Right lobe of liver (tissue), 6 donors: ENCODE data around the gene SNHG17. TPM values are rescaled to one million over a fixed set of nuclear protein-coding genes. Genes with fewer than 3 reads are reported as not detected.
A peak's percentile ranks its signal among the peaks of the same experiment; 100 is the strongest.
"Not testable (repeated sequence)": the region's sequence is repeated elsewhere in the genome, so short reads cannot be mapped to it uniquely, and the experiment has no call there.

ENCODE experiments used
- ATAC-seq, 4 donors: fragments of 200-7000 bp; cut with Tn5 transposase; one replicate each; pipeline ENCODE4 v1.9.1; 2020; ENCODE audit warnings: mild to moderate bottlenecking in 4 of 4, moderate library complexity in 4 of 4
- DNase-seq, 3 donors: peaks; one replicate each; pipeline ENCODE4 v3.0.0-alpha.2; 2020
- H3K27ac ChIP-seq, 3 donors: fragments of 200-600 bp; one replicate each; pipeline ENCODE4 v1.8.0; 2022
- H3K27me3 ChIP-seq, 2 donors: fragments of 200-600 bp; one replicate each; pipeline ENCODE4 v1.8.0; 2022
- H3K36me3 ChIP-seq, 4 donors: fragments of 200-600 bp; sonication (generic) in 1 of 4; one replicate each; pipeline versions ENCODE4 v1.5.1 to v1.8.0; 2017 to 2022; ENCODE audit warnings: control low read depth in 1 of 4
- H3K4me1 ChIP-seq, 4 donors: fragments of 200-600 bp; sonication (generic) in 1 of 4; one replicate each; pipeline versions ENCODE4 v1.5.1 to v1.8.0; 2017 to 2022; ENCODE audit warnings: control low read depth in 1 of 4
- H3K4me3 ChIP-seq, 3 donors: fragments of 200-600 bp; one replicate each; pipeline ENCODE4 v1.8.0; 2022
- H3K9me3 ChIP-seq, 4 donors: fragments of 200-600 bp; sonication (generic) in 1 of 4; one replicate each; pipeline versions ENCODE4 v1.5.1 to v1.8.0; 2017 to 2022; ENCODE audit warnings: control low read depth in 1 of 4
- CTCF ChIP-seq, 4 donors: fragments of 200-600 bp in 3 of 4; fragments of 450-650 bp in 1 of 4; IDR thresholded peaks; one replicate each; pipeline versions ENCODE4 v1.5.1 to v1.8.0; 2016 to 2022; ENCODE audit warnings: antibody characterized with exemption in 4 of 4, mild to moderate bottlenecking in 2 of 4
- POLR2A ChIP-seq: fragments of 450-650 bp; IDR thresholded peaks from one replicate; pipeline ENCODE4 v1.6.1; 2017; ENCODE audit warnings: antibody characterized with exemption, mild to moderate bottlenecking
- WGBS: methylation state at CpG from one replicate; pipeline ENCODE4 v1.1.6; 2018; ENCODE audit warnings: low coverage, low lambda C conversion rate; ENCODE audit not compliant: insufficient coverage; ENCODE audit errors: missing lambda C conversion rate; 5-methylcytosine and 5-hydroxymethylcytosine counted together
- intact Hi-C, 2 donors: fragments of 100-400 bp; cut with DNase I; formaldehyde crosslinking; loops; one replicate each; pipeline versions ENCODE4 v1.11.2 to v1.14.1; 2022
- total RNA-seq, 6 experiments: library from RNA; depleted of rRNA in 2 of 6; stranded (reverse); fragments of >200 nt in 2 of 6; fragmentation: NEBNext Ultra II Directional in 3 of 6; extraction: Animal tissue kit (Norgen Biotek cat#: 25700) in 3 of 6; gene quantifications; one replicate each; pipeline versions ENCODE4 v1.1.0 to v1.2.4, GENCODE V29; 2016 to 2023
- donor health status: DM: no; HTN: yes; CAD: no.
- donor health status: DM: no; HTN: no; CAD: no.
- donor health status: DM: no; HTN: no; CAD: no.
- donor health status: DM: no; HTN: yes; CAD: no.
- donor health status: DM: no; HTN: yes; CAD: no.

SNHG17 gene
- total RNA-seq, 6 experiments from 2014 or later: 2.5 to 21.8 (median 8.5) TPM

- H3K36me3 ChIP-seq: peaks cover 0 to 7% (median 0%) of the 10 kb centered on the region in 4 donors
- no peak for TF ChIP-seq POLR2A
- no peak for TF ChIP-seq CTCF (IDR thresholded peaks at IDR 0.05)
- ATAC-seq (peak in 1 of 4 donors; percentile 2), DNase-seq (no peak)
- 61% methylated on average over 4 of the region's 4 CpGs for WGBS
- H3K4me1 ChIP-seq: no peaks in the 10 kb centered on the region
- no peak overlapping the region for H3K27ac ChIP-seq
- no peaks in the 10 kb centered on the region for H3K9me3 ChIP-seq
- intact Hi-C loops: no loop called here
- no peaks in the 10 kb centered on the region for H3K27me3 ChIP-seq
- no peak overlapping the region for H3K4me3 ChIP-seq
These were observed 47.2 kb downstream of the SNHG17 start for GRCh38 chr20:38387953-38388352.

- TF ChIP-seq POLR2A: no peak
- no peak for TF ChIP-seq CTCF (IDR thresholded peaks at IDR 0.05)
- no peaks in the 10 kb centered on the region for H3K27me3 ChIP-seq
- H3K36me3 ChIP-seq: peaks cover 0 to 7% (median 0%) of the 10 kb centered on the region in 4 donors
- no peaks in the 10 kb centered on the region for H3K9me3 ChIP-seq
- no peak for ATAC-seq
- H3K4me1 ChIP-seq: no peaks in the 10 kb centered on the region
- no peak for DNase-seq
- H3K27ac ChIP-seq: no peak overlapping the region
- 60% methylated on average over 2 of the region's 2 CpGs for WGBS
- intact Hi-C loops: no loop called here
- H3K4me3 ChIP-seq: no peak overlapping the region
These were observed 48.3 kb downstream of the SNHG17 start for GRCh38 chr20:38386851-38387250.

- H3K9me3 ChIP-seq: no peaks in the 10 kb centered on the region
- H3K36me3 ChIP-seq: peaks cover 0 to 8% (median 4%) of the 10 kb centered on the region in 4 donors
- no peaks in the 10 kb centered on the region for H3K4me1 ChIP-seq
- TF ChIP-seq POLR2A: no peak
- TF ChIP-seq CTCF (IDR thresholded peaks at IDR 0.05): no peak
- WGBS: 72% methylated on average over 8 of the region's 8 CpGs
- intact Hi-C loops: no loop called here
- no peak overlapping the region for H3K27ac ChIP-seq
- DNase-seq: no peak
- H3K27me3 ChIP-seq: no peaks in the 10 kb centered on the region
- H3K4me3 ChIP-seq: no peak overlapping the region
- no peak for ATAC-seq
These were observed 49.1 kb downstream of the SNHG17 start for GRCh38 chr20:38386004-38386403.

GRCh38 chr20:38383147-38383546, 52.0 kb downstream of the SNHG17 start:
- ATAC-seq: peak in 1 of 4 donors; percentile 5
- H3K4me1 ChIP-seq: no peaks in the 10 kb centered on the region
- no peak overlapping the region for H3K27ac ChIP-seq
- H3K4me3 ChIP-seq: no peak overlapping the region
- TF ChIP-seq CTCF (IDR thresholded peaks at IDR 0.05): no peak
- TF ChIP-seq POLR2A: no peak
- H3K36me3 ChIP-seq: peaks cover 0 to 21% (median 9%) of the 10 kb centered on the region in 4 donors
- intact Hi-C loops: no loop called here
- 83% methylated on average over 3 of the region's 4 CpGs for WGBS
- H3K9me3 ChIP-seq: no peaks in the 10 kb centered on the region
- no peaks in the 10 kb centered on the region for H3K27me3 ChIP-seq
- DNase-seq: no peak

GRCh38 chr20:38377838-38378237, 57.3 kb downstream of the SNHG17 start:
- intact Hi-C loops: not testable (repeated sequence)
- WGBS: 95% methylated on average over 4 of the region's 5 CpGs

More at GRCh38 chr20:38377838-38378237, 57.3 kb downstream of the SNHG17 start:
- not testable (repeated sequence) for H3K27me3 ChIP-seq, H3K9me3 ChIP-seq, DNase-seq, H3K27ac ChIP-seq, ATAC-seq, H3K4me3 ChIP-seq, H3K4me1 ChIP-seq
- TF ChIP-seq POLR2A: peak; percentile 45
- H3K36me3 ChIP-seq: peaks cover 0 to 70% (median 31%) of the 10 kb centered on the region in 4 donors
